ENCODE data around the gene DSP. TPM values are rescaled to one million over a fixed set of nuclear protein-coding genes. Genes with fewer than 3 reads are reported as not detected.

The DSP gene
- total RNA-seq, 4 donors from 2014 or later, result 56.9 to 243 (median 187) TPM

DNA sequence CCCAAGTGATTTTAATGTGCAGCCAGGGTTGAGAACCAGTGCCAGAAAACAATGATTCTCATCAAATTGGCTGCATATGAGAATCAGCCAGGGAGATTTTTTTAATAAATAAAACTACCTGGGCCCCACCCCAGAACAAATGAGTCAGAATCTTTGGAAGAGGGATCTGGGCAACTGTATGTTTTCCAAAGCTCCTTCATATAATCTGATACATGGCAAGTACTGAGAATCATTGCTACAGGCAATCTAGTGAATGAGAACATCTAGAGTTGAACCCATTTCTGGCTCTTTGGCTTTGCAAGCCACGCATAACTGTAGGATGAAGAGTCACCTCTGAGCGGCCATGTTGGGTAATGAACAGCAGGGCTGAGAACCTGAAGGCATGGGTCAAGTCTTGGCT is 26.1 kb upstream of the DSP start:
- no peaks in the 10 kb centered on the region for H3K9me3 ChIP-seq
- H3K27me3 ChIP-seq, result no peaks in the 10 kb centered on the region
- TF ChIP-seq POLR2A (IDR thresholded peaks at IDR 0.05), result no peak
- TF ChIP-seq, protein P1, sequence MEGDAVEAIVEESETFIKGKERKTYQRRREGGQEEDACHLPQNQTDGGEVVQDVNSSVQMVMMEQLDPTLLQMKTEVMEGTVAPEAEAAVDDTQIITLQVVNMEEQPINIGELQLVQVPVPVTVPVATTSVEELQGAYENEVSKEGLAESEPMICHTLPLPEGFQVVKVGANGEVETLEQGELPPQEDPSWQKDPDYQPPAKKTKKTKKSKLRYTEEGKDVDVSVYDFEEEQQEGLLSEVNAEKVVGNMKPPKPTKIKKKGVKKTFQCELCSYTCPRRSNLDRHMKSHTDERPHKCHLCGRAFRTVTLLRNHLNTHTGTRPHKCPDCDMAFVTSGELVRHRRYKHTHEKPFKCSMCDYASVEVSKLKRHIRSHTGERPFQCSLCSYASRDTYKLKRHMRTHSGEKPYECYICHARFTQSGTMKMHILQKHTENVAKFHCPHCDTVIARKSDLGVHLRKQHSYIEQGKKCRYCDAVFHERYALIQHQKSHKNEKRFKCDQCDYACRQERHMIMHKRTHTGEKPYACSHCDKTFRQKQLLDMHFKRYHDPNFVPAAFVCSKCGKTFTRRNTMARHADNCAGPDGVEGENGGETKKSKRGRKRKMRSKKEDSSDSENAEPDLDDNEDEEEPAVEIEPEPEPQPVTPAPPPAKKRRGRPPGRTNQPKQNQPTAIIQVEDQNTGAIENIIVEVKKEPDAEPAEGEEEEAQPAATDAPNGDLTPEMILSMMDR (IDR thresholded peaks at IDR 0.05), result no peak
- H3K36me3 ChIP-seq, result no peaks in the 10 kb centered on the region
- no peak for DNase-seq
- H3K27ac ChIP-seq, result no peak overlapping the region
- no peak overlapping the region for H3K4me3 ChIP-seq
- H3K4me1 ChIP-seq, result no peaks in the 10 kb centered on the region

DNA sequence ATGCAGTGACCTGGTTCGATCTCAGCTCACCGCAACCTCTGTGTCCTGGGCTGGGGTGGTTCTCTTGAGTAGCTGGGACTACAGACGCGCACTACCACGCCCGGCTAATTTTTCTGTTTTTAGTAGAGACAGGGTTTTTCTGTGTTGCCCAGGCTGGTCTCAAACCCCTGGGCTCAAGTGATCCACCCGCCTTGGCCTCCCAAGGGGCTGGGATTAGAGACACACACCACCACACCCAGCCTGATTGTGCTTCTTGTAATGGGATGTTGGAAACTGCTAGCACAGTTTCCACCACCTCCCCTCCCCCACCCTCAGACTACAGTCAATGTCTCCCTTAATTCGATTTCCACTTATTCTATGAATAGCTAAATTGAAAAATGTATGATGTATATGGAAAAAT is 22.6 kb upstream of the DSP start:
- H3K27ac ChIP-seq, result no peak overlapping the region
- no peaks in the 10 kb centered on the region for H3K27me3 ChIP-seq
- H3K36me3 ChIP-seq, result no peaks in the 10 kb centered on the region
- no peak for TF ChIP-seq POLR2A (IDR thresholded peaks at IDR 0.05)
- TF ChIP-seq, protein P1 (IDR thresholded peaks at IDR 0.05), result no peak
- H3K4me1 ChIP-seq, result no peaks in the 10 kb centered on the region
- no peak overlapping the region for H3K4me3 ChIP-seq
- DNase-seq, result no peak
- no peaks in the 10 kb centered on the region for H3K9me3 ChIP-seq

DNA sequence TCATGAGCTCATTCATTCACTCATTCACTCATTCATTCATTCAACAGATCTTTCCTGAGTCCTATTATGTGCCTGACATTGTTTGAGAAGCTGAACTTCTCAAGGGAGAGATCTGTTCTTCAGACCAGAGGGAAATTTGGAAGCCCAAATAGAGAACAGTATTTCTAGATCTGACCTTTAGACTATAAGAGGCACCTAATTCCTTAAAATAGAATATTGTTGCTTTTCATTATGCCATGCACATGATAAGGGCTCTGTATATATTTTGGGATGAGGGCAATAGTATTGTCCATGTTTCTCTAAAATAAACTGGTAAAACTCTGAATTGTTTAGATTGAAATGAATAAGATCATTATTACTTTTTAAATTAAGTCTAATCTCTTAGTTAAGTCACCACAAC is 18.6 kb upstream of the DSP start:
- Histone ChIP-seq H3K27ac (no peak overlapping the region), H3K36me3 (no peaks in the 10 kb centered on the region), H3K9me3 (no peaks in the 10 kb centered on the region), H3K4me1 (no peaks in the 10 kb centered on the region), H3K4me3 (no peak overlapping the region), H3K27me3 (no peaks in the 10 kb centered on the region)
- TF ChIP-seq, protein P1 (IDR thresholded peaks at IDR 0.05), result no peak
- no peak for TF ChIP-seq POLR2A (IDR thresholded peaks at IDR 0.05)
- no peak for DNase-seq

DNA sequence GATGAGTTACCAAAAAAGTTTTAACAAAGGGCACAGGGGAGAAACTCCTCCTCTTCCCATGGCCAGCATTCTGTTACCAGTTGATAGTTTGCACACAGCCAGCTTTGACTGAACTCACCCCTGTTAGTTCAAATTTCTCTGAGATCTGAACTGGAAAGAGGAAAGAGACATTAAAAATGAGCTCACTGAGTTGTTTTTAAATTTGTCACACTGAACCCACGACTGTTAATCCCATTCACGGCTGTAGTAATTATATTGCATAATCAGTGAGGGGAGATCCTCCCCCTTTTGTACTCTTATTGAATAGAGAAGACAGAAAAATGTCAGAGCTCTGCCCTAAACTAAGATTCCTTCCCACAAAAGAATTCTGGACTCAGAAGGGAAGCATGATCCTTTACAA is 17.5 kb upstream of the DSP start:
- Histone ChIP-seq H3K27ac (no peak overlapping the region), H3K36me3 (no peaks in the 10 kb centered on the region), H3K27me3 (no peaks in the 10 kb centered on the region), H3K4me1 (no peaks in the 10 kb centered on the region), H3K9me3 (no peaks in the 10 kb centered on the region), H3K4me3 (no peak overlapping the region)
- no peak for TF ChIP-seq POLR2A (IDR thresholded peaks at IDR 0.05)
- TF ChIP-seq, protein P1 (IDR thresholded peaks at IDR 0.05), result no peak
- DNase-seq, result no peak

DNA sequence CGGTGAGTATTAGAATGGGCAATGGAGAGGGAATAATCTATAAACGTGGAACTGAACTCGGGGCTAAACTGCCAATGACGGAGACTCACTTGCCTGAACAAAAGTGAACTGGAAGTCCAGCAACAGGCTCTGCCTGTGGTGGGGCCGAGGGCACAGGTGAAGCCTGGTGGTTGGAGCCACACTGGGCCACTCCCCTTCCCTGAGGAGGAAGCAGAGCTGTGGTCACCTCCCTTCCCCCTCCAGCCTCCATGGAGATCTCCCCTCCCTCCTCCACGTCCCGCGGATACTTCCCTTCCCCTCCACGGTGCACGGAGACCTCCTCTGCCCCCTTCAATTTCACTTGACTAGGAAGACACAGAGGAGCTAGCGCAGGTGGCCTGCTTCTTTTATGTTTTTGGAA is 14.7 kb upstream of the DSP start:
- no peak overlapping the region for H3K4me3 ChIP-seq
- TF ChIP-seq, protein P1 (IDR thresholded peaks at IDR 0.05), result no peak
- TF ChIP-seq POLR2A (IDR thresholded peaks at IDR 0.05), result no peak
- no peaks in the 10 kb centered on the region for H3K9me3 ChIP-seq
- H3K4me1 ChIP-seq, result no peaks in the 10 kb centered on the region
- no peaks in the 10 kb centered on the region for H3K27me3 ChIP-seq
- H3K27ac ChIP-seq, result no peak overlapping the region
- no peak for DNase-seq
- no peaks in the 10 kb centered on the region for H3K36me3 ChIP-seq

DNA sequence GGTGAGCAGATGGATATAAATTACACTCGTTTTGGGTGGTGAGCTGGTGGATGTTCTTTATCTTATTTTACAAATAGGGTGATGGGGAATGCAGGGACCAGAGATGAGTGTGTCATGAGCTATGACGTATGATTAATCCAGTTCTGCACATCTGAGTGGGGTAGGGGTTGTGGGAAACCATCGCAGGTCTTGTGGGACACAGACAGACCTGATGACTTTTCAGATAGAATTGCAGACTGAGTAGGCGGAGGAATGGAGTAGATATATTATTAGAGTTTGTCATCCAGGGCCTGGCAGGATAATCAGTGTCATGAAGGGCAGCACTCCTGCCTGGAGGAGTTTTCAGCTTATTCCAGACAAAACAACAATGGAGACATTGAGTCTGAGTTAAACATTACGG is 12.9 kb upstream of the DSP start:
- no peaks in the 10 kb centered on the region for H3K9me3 ChIP-seq
- H3K4me1 ChIP-seq, result no peaks in the 10 kb centered on the region
- no peak for TF ChIP-seq POLR2A (IDR thresholded peaks at IDR 0.05)
- TF ChIP-seq, protein P1 (IDR thresholded peaks at IDR 0.05), result no peak
- no peaks in the 10 kb centered on the region for H3K27me3 ChIP-seq
- no peak overlapping the region for H3K4me3 ChIP-seq
- no peak for DNase-seq
- H3K36me3 ChIP-seq, result no peaks in the 10 kb centered on the region
- no peak overlapping the region for H3K27ac ChIP-seq
